Psoas muscle (tissue), 8 donors: ENCODE data around the gene ARHGAP23. TPM values are rescaled to one million over a fixed set of nuclear protein-coding genes. Genes with fewer than 3 reads are reported as not detected.

Source experiments
- ATAC-seq, 4 donors: fragments of 200-7000 bp; cut with Tn5 transposase; one replicate each; pipeline ENCODE4 v1.9.1; 2020; ENCODE audit warnings: moderate library complexity in 3 of 4, mild to moderate bottlenecking in 2 of 4
- DNase-seq, 2 donors: peaks; one replicate each; pipeline ENCODE4 v3.0.0-alpha.2; 2020
- H3K27ac ChIP-seq: fragments of 200-600 bp; one replicate; pipeline ENCODE4 v1.8.0; 2022
- H3K27me3 ChIP-seq, 3 donors: fragments of 200-600 bp in 1 of 3; one replicate each; pipeline versions ENCODE4 v1.6.1 to v1.8.0; 2013 to 2022; ENCODE audit warnings: low read length in 2 of 3, mild to moderate bottlenecking in 2 of 3, moderate library complexity in 1 of 3; ENCODE audit not compliant: insufficient read depth in 3 of 3
- H3K36me3 ChIP-seq, 2 donors: fragments of 200-600 bp in 1 of 2; one replicate each; pipeline versions ENCODE4 v1.6.1 to v1.8.0; 2013 to 2022; ENCODE audit warnings: low read depth in 1 of 2, mild to moderate bottlenecking in 1 of 2, moderate library complexity in 1 of 2; ENCODE audit not compliant: insufficient read depth in 1 of 2
- H3K4me1 ChIP-seq: fragments of 200-600 bp; one replicate; pipeline ENCODE4 v1.8.0; 2022
- H3K4me3 ChIP-seq: fragments of 200-600 bp; one replicate; pipeline ENCODE4 v1.8.0; 2022; ENCODE audit warnings: mild to moderate bottlenecking
- H3K9me3 ChIP-seq: fragments of 200-600 bp; one replicate; pipeline ENCODE4 v1.8.0; 2022
- WGBS, 3 donors: extraction: QIAGEN DNeasy Blood & Tissue Kit; methylation state at CpG; one replicate each; pipeline versions ENCODE4 v1.1.6 to v1.1.7; 2013; 5-methylcytosine and 5-hydroxymethylcytosine counted together
- intact Hi-C, 2 donors: fragments of 100-400 bp; cut with DNase I; formaldehyde crosslinking; loops; one replicate each; pipeline versions ENCODE4 v1.11.0 to v1.14.2; 2022
- polyA plus RNA-seq, 3 donors: library from polyadenylated mRNA; stranded (reverse); fragments of 200-250 nt; gene quantifications; one replicate each; pipeline ENCODE4 v1.2.3, GENCODE V29; 2013
- total RNA-seq, 4 donors: library from RNA; stranded (reverse); fragmentation: NEBNext Ultra II Directional in 2 of 4; extraction: Animal tissue kit (Norgen Biotek cat#: 25700) in 2 of 4; gene quantifications; one replicate each; pipeline versions ENCODE4 v1.2.1 to v1.2.4, GENCODE V29; 2021 to 2023
- TF ChIP-seq, protein P1 (sequence below): fragments of 200-600 bp; IDR thresholded peaks from one replicate; pipeline ENCODE4 v1.8.0; 2022; ENCODE audit warnings: antibody characterized with exemption
- donor health status: healthy with polysubstance abuse.
- donor health status: DM: no; HTN: no; CAD: no; lungs with moderate emphysema.
- donor health status: Bipolar disorder and iron deficiency.
- donor health status: healthy.
- donor health status: DM: yes; HTN: yes; CAD: no.
- donor health status: DM: no; HTN: no; CAD: no.
- donor health status: DM: no; HTN: no; CAD: no.
- donor health status: DM: yes; HTN: yes; CAD: no.

Gene ARHGAP23
- total and polyA plus RNA-seq, 7 donors, result 7.6 to 35.8 (median 23.6) TPM

DNA sequence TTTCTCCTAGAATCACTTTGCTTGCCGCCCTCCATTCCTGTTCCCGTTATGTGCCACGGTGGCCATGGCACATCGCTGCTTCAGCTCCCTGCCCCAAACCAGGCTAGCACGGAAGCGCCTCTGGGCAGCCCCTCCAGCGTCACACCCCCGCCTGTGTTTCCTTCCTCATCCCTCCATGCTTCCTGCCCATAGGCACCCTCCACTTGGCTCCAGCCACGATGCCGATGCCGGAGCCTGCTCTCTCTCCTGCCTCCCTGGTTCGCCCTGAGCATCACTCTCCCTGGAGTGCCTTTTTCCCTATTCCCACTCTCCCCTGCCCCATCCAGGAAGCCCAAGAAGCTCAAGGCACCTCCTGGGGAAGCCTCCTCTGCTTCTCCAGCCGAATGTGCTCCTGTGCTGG lies 3.2 kb upstream of the ARHGAP23 start:
- TF ChIP-seq, protein P1, sequence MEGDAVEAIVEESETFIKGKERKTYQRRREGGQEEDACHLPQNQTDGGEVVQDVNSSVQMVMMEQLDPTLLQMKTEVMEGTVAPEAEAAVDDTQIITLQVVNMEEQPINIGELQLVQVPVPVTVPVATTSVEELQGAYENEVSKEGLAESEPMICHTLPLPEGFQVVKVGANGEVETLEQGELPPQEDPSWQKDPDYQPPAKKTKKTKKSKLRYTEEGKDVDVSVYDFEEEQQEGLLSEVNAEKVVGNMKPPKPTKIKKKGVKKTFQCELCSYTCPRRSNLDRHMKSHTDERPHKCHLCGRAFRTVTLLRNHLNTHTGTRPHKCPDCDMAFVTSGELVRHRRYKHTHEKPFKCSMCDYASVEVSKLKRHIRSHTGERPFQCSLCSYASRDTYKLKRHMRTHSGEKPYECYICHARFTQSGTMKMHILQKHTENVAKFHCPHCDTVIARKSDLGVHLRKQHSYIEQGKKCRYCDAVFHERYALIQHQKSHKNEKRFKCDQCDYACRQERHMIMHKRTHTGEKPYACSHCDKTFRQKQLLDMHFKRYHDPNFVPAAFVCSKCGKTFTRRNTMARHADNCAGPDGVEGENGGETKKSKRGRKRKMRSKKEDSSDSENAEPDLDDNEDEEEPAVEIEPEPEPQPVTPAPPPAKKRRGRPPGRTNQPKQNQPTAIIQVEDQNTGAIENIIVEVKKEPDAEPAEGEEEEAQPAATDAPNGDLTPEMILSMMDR, result no peak

GRCh38 chr17:38425744-38426143 lies 2.5 kb upstream of the ARHGAP23 start:
- H3K4me1 ChIP-seq, result peaks cover 41% of the 10 kb centered on the region
- 57 to 75% (median 72%) methylated on average over 5 to 9 of the region's 9 CpGs for WGBS, 3 donors
- H3K36me3 ChIP-seq, result no peaks in the 10 kb centered on the region
- no peak for ATAC-seq
- H3K27me3 ChIP-seq, result no peaks in the 10 kb centered on the region
- intact Hi-C loops, result loop anchor here (5.0 to 10.0 kb wide), 2 partner anchors 42 to 59 kb away; no protein-coding TSS in a partner anchor
- TF ChIP-seq, protein P1, result no peak
- H3K9me3 ChIP-seq, result no peaks in the 10 kb centered on the region
- no peak overlapping the region for H3K4me3 ChIP-seq
- no peak for DNase-seq
- H3K27ac ChIP-seq, result peak overlapping the region; percentile 58

More for the DNA sequence above, 3.2 kb upstream of the ARHGAP23 start:
- WGBS, 3 donors, result 69 to 72% (median 72%) methylated on average over 13 of the region's 13 CpGs
- DNase-seq, result no peak
- Histone ChIP-seq H3K4me1 (peaks cover 34% of the 10 kb centered on the region), H3K36me3 (no peaks in the 10 kb centered on the region), H3K9me3 (no peaks in the 10 kb centered on the region), H3K27me3 (peaks cover 0 to 3% (median 1%) of the 10 kb centered on the region in 3 donors), H3K27ac (no peak overlapping the region), H3K4me3 (no peak overlapping the region)
- ATAC-seq, result no peak
- intact Hi-C loops, result loop anchor here (5.0 to 10.0 kb wide), 2 partner anchors 42 to 60 kb away; no protein-coding TSS in a partner anchor

DNA sequence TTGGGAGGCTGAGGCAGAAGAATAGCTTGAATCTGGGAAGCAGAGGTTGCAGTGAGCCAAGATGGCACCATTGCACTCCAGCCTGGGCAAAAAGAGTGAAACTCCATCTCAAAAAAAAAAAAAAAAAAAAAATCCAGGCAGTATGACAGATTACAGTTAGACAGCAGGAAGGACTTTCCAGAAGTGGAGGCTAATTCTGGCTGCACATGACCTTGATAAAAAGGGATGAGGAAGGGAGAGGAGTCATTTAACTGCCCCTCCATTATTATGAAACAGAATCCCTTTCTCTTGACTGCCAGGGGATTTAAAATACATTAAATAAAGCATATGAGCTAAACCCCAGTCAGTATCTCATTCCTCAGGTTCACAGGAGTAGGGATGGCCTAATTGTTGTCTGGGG lies 1.8 kb upstream of the ARHGAP23 start:
- ATAC-seq (peak in 1 of 4 donors; percentile 4), DNase-seq (no peak)
- TF ChIP-seq, protein P1, result no peak
- Histone ChIP-seq H3K9me3 (no peaks in the 10 kb centered on the region), H3K36me3 (no peaks in the 10 kb centered on the region), H3K4me3 (no peak overlapping the region), H3K27me3 (no peaks in the 10 kb centered on the region), H3K4me1 (peaks cover 40% of the 10 kb centered on the region), H3K27ac (peak overlapping the region; percentile 91)
- intact Hi-C loops, result loop anchor here (5.0 to 10.0 kb wide), 2 partner anchors 41 to 58 kb away; no protein-coding TSS in a partner anchor

- 52 to 64% (median 59%) methylated on average over 7 of the region's 7 CpGs for WGBS, 3 donors
- intact Hi-C loops, result loop anchor here (5.0 to 10.0 kb wide), 2 partner anchors 40 to 57 kb away; no protein-coding TSS in a partner anchor
These were observed 909 bp upstream of the ARHGAP23 start for GRCh38 chr17:38427160-38427949.

More at GRCh38 chr17:38427160-38427949, 909 bp upstream of the ARHGAP23 start:
- Histone ChIP-seq H3K27me3 (no peaks in the 10 kb centered on the region), H3K9me3 (no peaks in the 10 kb centered on the region), H3K4me3 (peak overlapping the region; percentile 95), H3K27ac (peak overlapping the region; percentile 91), H3K36me3 (peaks cover 0 to 3% of the 10 kb centered on the region in 2 donors), H3K4me1 (peaks cover 37% of the 10 kb centered on the region)
- DNase-seq, result no peak
- TF ChIP-seq, protein P1, result no peak
- ATAC-seq, result no peak
